Endothelial cell of umbilical vein (primary cell): ENCODE measurements around the gene PTGIR. TPM values are rescaled to one million over a fixed set of nuclear protein-coding genes. Genes with fewer than 3 reads are reported as not detected.

Source experiments
- BruUV-seq: library from RNA; stranded (reverse); fragments of 400-500 nt; replicated peaks from 2 replicates; lab custom pipeline; 2021; lab: Mats Ljungman, UMichigan
- CTCF ChIA-PET: fragments of 300-600, 350-600 bp; sonication (Branson Sonifier 250); formaldehyde crosslinking; loops from one replicate; lab custom pipeline; 2021; ENCODE audit warnings: antibody characterized with exemption, inconsistent platforms; lab: Charles Lee
- POLR2A ChIA-PET: fragments of 300-600, 350-600 bp; sonication (Branson Sonifier 250); formaldehyde crosslinking; loops from one replicate; lab custom pipeline; 2021; ENCODE audit warnings: antibody characterized with exemption, inconsistent platforms; lab: Charles Lee
- DNase-seq: peaks from one replicate; pipeline ENCODE4 v3.0.0-alpha.2; 2011; ENCODE audit warnings: low read depth, low spot score
- FAIRE-seq: peaks from 2 replicates; lab custom pipeline; 2011; peaks lifted over from hg19 to GRCh38; lab: Jason Lieb, UNC
- H2AFZ ChIP-seq: 2 replicates; pipeline ENCODE4 v1.6.0; 2012; ENCODE audit warnings: low read depth, low read length, control low read depth, inconsistent platforms
- H3K27ac ChIP-seq: 2 replicates; pipeline ENCODE4 v1.5.1; 2011; ENCODE audit warnings: low read depth, mild to moderate bottlenecking, control low read depth, low read length, moderate library complexity; ENCODE audit not compliant: insufficient read depth
- H3K27me3 ChIP-seq, 2 experiments: 2 replicates each; pipeline versions ENCODE4 v1.6.0 to v1.6.1; 2011; ENCODE audit warnings: low read length in 2 of 2, mixed read lengths in 1 of 2; ENCODE audit not compliant: control insufficient read depth in 2 of 2, insufficient read depth in 2 of 2
- H3K36me3 ChIP-seq, 2 experiments: 2 replicates in 1 of 2; 3 replicates in 1 of 2; pipeline ENCODE4 v1.5.1; 2011; ENCODE audit warnings: low read length in 2 of 2, mild to moderate bottlenecking in 1 of 2, moderate library complexity in 1 of 2; ENCODE audit not compliant: control insufficient read depth in 2 of 2, insufficient read depth in 2 of 2; ENCODE audit errors: extremely low read depth in 1 of 2
- H3K4me1 ChIP-seq: 3 replicates; pipeline ENCODE4 v1.5.1; 2011; ENCODE audit warnings: mild to moderate bottlenecking, low read length; ENCODE audit not compliant: control insufficient read depth, insufficient read depth; ENCODE audit errors: extremely low read depth
- H3K4me2 ChIP-seq: 2 replicates; pipeline ENCODE4 v1.6.1; 2011; ENCODE audit warnings: low read length, control low read depth, mixed read lengths; ENCODE audit not compliant: insufficient read depth
- H3K4me3 ChIP-seq, 3 experiments: fragments of 200-600 bp in 1 of 3; sonication (generic), shearing (Covaris generic) in 1 of 3; replicated peaks in 1 of 3; 2 replicates each; pipeline ENCODE4 v1.5.1; 2011 to 2016; ENCODE audit warnings: control low read depth in 3 of 3, low read length in 3 of 3, mild to moderate bottlenecking in 2 of 3, inconsistent platforms in 1 of 3, low read depth in 1 of 3, moderate library complexity in 1 of 3; ENCODE audit not compliant: insufficient read depth in 1 of 3
- H3K79me2 ChIP-seq: 2 replicates; pipeline ENCODE4 v1.6.0; 2012; ENCODE audit warnings: low read length, inconsistent platforms; ENCODE audit not compliant: control insufficient read depth, insufficient read depth
- H3K9ac ChIP-seq: replicated peaks from 2 replicates; pipeline ENCODE3; 2011; ENCODE audit warnings: low read length, control low read depth; ENCODE audit not compliant: insufficient read depth; ENCODE audit errors: extremely low read depth
- H3K9me1 ChIP-seq: replicated peaks from 3 replicates; pipeline ENCODE4 v1.6.0; 2011; ENCODE audit warnings: mild to moderate bottlenecking, low read length; ENCODE audit not compliant: control insufficient read depth, insufficient read depth; ENCODE audit errors: extremely low read depth
- H3K9me3 ChIP-seq: replicated peaks from 2 replicates; pipeline ENCODE4 v1.5.1; 2012; ENCODE audit warnings: low read length, inconsistent platforms; ENCODE audit not compliant: control insufficient read depth, insufficient read depth
- H4K20me1 ChIP-seq: replicated peaks from 2 replicates; pipeline ENCODE3; 2011; ENCODE audit warnings: mild to moderate bottlenecking, low read length; ENCODE audit not compliant: control insufficient read depth, insufficient read depth; ENCODE audit errors: extremely low read depth
- CTCF ChIP-seq, 2 donors: IDR thresholded peaks; 1 replicate in 1 of 2; 2 replicates in 1 of 2; pipeline ENCODE4 v1.5.1; 2011; ENCODE audit warnings: low read length in 2 of 2, mild to moderate bottlenecking in 2 of 2, moderate library complexity in 2 of 2, control low read depth in 1 of 2, inconsistent platforms in 1 of 2, low read depth in 1 of 2; ENCODE audit not compliant: insufficient read depth in 1 of 2; ENCODE audit errors: extremely low read depth in 1 of 2
- EZH2 ChIP-seq: IDR thresholded peaks from 2 replicates; pipeline ENCODE4 v1.6.1; 2012; ENCODE audit warnings: borderline replicate concordance, low read depth, mild to moderate bottlenecking, moderate library complexity, low read length, inconsistent platforms; ENCODE audit not compliant: severe bottlenecking
- FOS ChIP-seq: IDR thresholded peaks from 2 replicates; pipeline ENCODE4 v1.6.1; 2011; ENCODE audit warnings: mild to moderate bottlenecking, low read length, moderate library complexity, borderline replicate concordance; ENCODE audit not compliant: insufficient read depth
- GATA2 ChIP-seq: IDR thresholded peaks from 2 replicates; pipeline ENCODE4 v1.7.0; 2011; ENCODE audit warnings: low read depth, mild to moderate bottlenecking, moderate library complexity, mixed read lengths, low read length; ENCODE audit not compliant: insufficient read length, insufficient read depth
- MAX ChIP-seq: IDR thresholded peaks from 2 replicates; pipeline ENCODE4 v1.6.1; 2011; ENCODE audit not compliant: insufficient read depth, insufficient read length
- MYC ChIP-seq: IDR thresholded peaks from one replicate; pipeline ENCODE4 v1.6.1; 2011; ENCODE audit warnings: mild to moderate bottlenecking, low read depth, low read length
- POLR2A ChIP-seq: IDR thresholded peaks from 2 replicates; pipeline ENCODE4 v1.6.1; 2012; ENCODE audit warnings: low read depth, mild to moderate bottlenecking, control low read depth, low read length
- POLR2AphosphoS5 ChIP-seq: IDR thresholded peaks from 2 replicates; pipeline ENCODE4 v1.6.1; 2012; ENCODE audit warnings: low read depth, mild to moderate bottlenecking, control low read depth, low read length, moderate library complexity; ENCODE audit not compliant: insufficient read depth
- dilution Hi-C: fragments of 300-500 bp; cut with MboI; formaldehyde crosslinking; loops from one replicate; pipeline ENCODE4 v1.15.0; 2019; ENCODE audit warnings: low sequenced_read_pairs; ENCODE audit not compliant: extremely low pct_ligation_motif_present
- intact Hi-C: fragments of 100-400 bp; cut with micrococcal nuclease; formaldehyde crosslinking; loops from one replicate; pipeline ENCODE4 v1.10.0; 2022
- polyA plus RNA-seq, 4 experiments: library from polyadenylated mRNA; depleted of rRNA in 3 of 4; stranded (reverse) in 3 of 4; unstranded in 1 of 4; fragments of >200 nt; gene quantifications; 2 replicates each; pipeline versions ENCODE4 v1.2.1 to v1.2.3, GENCODE V29; 2011 to 2012; ENCODE audit warnings: missing spikeins in 1 of 4
- total RNA-seq: library from RNA; stranded (reverse); gene quantifications from 2 replicates; pipeline ENCODE4 v1.2.3, GENCODE V29; 2021

PTGIR gene
- total and polyA plus RNA-seq, 2 donors (not counting 3 experiments of a cell fraction or from before 2014, with no cell fraction given), result 0.55 to 2.7 TPM

GRCh38 chr19:46587861-46588260 lies 37.0 kb downstream of the PTGIR start:
- Histone ChIP-seq H3K4me1 (no peaks in the 10 kb centered on the region), H3K27me3 (no peaks in the 10 kb centered on the region), H3K9ac (no peak overlapping the region), H3K79me2 (no peaks in the 10 kb centered on the region), H3K9me3 (no peaks in the 10 kb centered on the region), H2AFZ (no peak overlapping the region), H3K27ac (no peak overlapping the region), H4K20me1 (no peaks in the 10 kb centered on the region), H3K4me2 (no peak overlapping the region), H3K9me1 (no peaks in the 10 kb centered on the region), H3K36me3 (no peaks in the 10 kb centered on the region), H3K4me3 (no peak overlapping the region)
- no TSS peak for BruUV-seq
- CTCF ChIA-PET, result interaction anchor here (1.1 to 1.9 kb wide), 2 partner anchors 8 to 10 kb away, joined by 3 to 9 read pairs; no protein-coding TSS in a partner anchor
- TF ChIP-seq MYC (no peak), POLR2A (no peak), GATA2 (no peak), EZH2 (no peak), FOS (no peak), CTCF (IDR thresholded peaks at IDR 0.05; ENCODE audit: extremely low read depth in 1 of 2, insufficient read depth in 1 of 2, low read depth in 1 of 2, low read length in 2 of 2) (no peak), MAX (no peak), POLR2AphosphoS5 (no peak)
- DNase-seq, result no peak
- dilution Hi-C loops (no loop called here), intact Hi-C loops (no loop called here)
- POLR2A ChIA-PET, result no interaction called here
- FAIRE-seq, result no peak
